HepG2 (cell line): Measurements from ENCODE around the gene TGFB2. TPM values are rescaled to one million over a fixed set of nuclear protein-coding genes. Genes with fewer than 3 reads are reported as not detected.

Experiments
- FOXA1 ChIP-seq, 2 experiments: fragments of 450-650 bp in 1 of 2; sonication (generic) in 1 of 2; formaldehyde crosslinking in 1 of 2; IDR thresholded peaks; 2 replicates each; pipeline versions ENCODE4 v1.4.0 to v1.6.1; 2016 to 2020; ENCODE audit warnings: missing genetic modification reagents in 1 of 2
- FOXJ3 ChIP-seq: sonication (generic); formaldehyde crosslinking; IDR thresholded peaks from 2 replicates; pipeline ENCODE4 v1.4.0; 2020; ENCODE audit warnings: missing genetic modification reagents, mild to moderate bottlenecking, borderline replicate concordance
- JUNB ChIP-seq: sonication (generic); formaldehyde crosslinking; IDR thresholded peaks from 2 replicates; pipeline ENCODE4 v1.8.0; 2022; ENCODE audit warnings: missing genetic modification reagents, mild to moderate bottlenecking, borderline replicate concordance
- KDM2A ChIP-seq: sonication (generic); formaldehyde crosslinking; IDR thresholded peaks from 2 replicates; pipeline ENCODE4 v1.4.0; 2020; ENCODE audit warnings: low read depth, missing genetic modification reagents, borderline replicate concordance
- MAX ChIP-seq: IDR thresholded peaks from 2 replicates; pipeline ENCODE4 v1.6.1; 2012; ENCODE audit warnings: inconsistent platforms
- MXD4 ChIP-seq: IDR thresholded peaks from 2 replicates; pipeline ENCODE4 v1.6.1; 2016; ENCODE audit warnings: mild to moderate bottlenecking, missing biosample characterization, missing genetic modification reagents
- NR2F6 ChIP-seq, 2 experiments: IDR thresholded peaks; 2 replicates each; pipeline ENCODE4 v1.6.1; 2016; ENCODE audit warnings: antibody characterized with exemption in 1 of 2, mild to moderate bottlenecking in 1 of 2
- SSRP1 ChIP-seq: IDR thresholded peaks from 2 replicates; pipeline ENCODE4 v1.6.1; 2016; ENCODE audit warnings: control low read depth
- TBX2 ChIP-seq: sonication (generic); formaldehyde crosslinking; IDR thresholded peaks from 2 replicates; pipeline ENCODE4 v1.5.0; 2020; ENCODE audit warnings: missing genetic modification reagents, mild to moderate bottlenecking, borderline replicate concordance
- ZNF292 ChIP-seq: sonication (generic); formaldehyde crosslinking; IDR thresholded peaks from 2 replicates; pipeline ENCODE4 v1.8.1; 2022; ENCODE audit warnings: mild to moderate bottlenecking, low read depth, missing genetic modification reagents, borderline replicate concordance
- ZNF331 ChIP-seq: sonication (generic); formaldehyde crosslinking; IDR thresholded peaks from 2 replicates; pipeline ENCODE4 v1.4.0; 2020; ENCODE audit warnings: missing genetic modification reagents
- ZNF468 ChIP-seq: sonication (generic); formaldehyde crosslinking; IDR thresholded peaks from 2 replicates; pipeline ENCODE4 v1.8.0; 2022; ENCODE audit warnings: mild to moderate bottlenecking, moderate library complexity, missing genetic modification reagents
- ZNF678 ChIP-seq: sonication (generic); formaldehyde crosslinking; IDR thresholded peaks from 2 replicates; pipeline ENCODE4 v1.4.0; 2020; ENCODE audit warnings: mild to moderate bottlenecking, missing genetic modification reagents
- polyA plus RNA-seq, 8 experiments: library from polyadenylated mRNA; depleted of rRNA in 3 of 8; stranded (reverse) in 7 of 8; unstranded in 1 of 8; fragments of >200 nt; fragmentation: Illumina TruSeq in 4 of 8; extraction: Trizol in 4 of 8; gene quantifications; 2 replicates each; pipeline versions ENCODE4 v1.2.1 to v1.2.3, GENCODE V29; 2011 to 2016; ENCODE audit warnings: low read depth in 4 of 8, missing spikeins in 1 of 8, mixed read lengths in 1 of 8; ENCODE audit not compliant: insufficient read depth in 1 of 8
- total RNA-seq, 5 experiments: library from RNA; depleted of rRNA; stranded (reverse); fragments of >200 nt; fragmentation: Illumina TruSeq; extraction: Trizol; gene quantifications; 2 replicates each; pipeline ENCODE4 v1.2.3, GENCODE V29; 2016; ENCODE audit warnings: low read depth in 1 of 5
- TF ChIP-seq, protein P1 (sequence below): sonication (generic); formaldehyde crosslinking; conservative IDR thresholded peaks from 2 replicates; pipeline ENCODE4 v1.4.0; 2020; ENCODE audit warnings: mild to moderate bottlenecking, missing genetic modification reagents, moderate library complexity
- TF ChIP-seq, protein P2 (sequence below): sonication (generic); formaldehyde crosslinking; IDR thresholded peaks from 2 replicates; pipeline ENCODE4 v1.4.0; 2020; ENCODE audit warnings: missing genetic modification reagents, mild to moderate bottlenecking, borderline replicate concordance
- TF ChIP-seq, protein P3 (sequence below), 2 experiments: fragments of 450-650 bp in 1 of 2; sonication (generic) in 1 of 2; formaldehyde crosslinking; IDR thresholded peaks; 2 replicates each; pipeline versions ENCODE4 v1.5.0 to v1.8.0; 2020 to 2022; ENCODE audit warnings: mild to moderate bottlenecking in 1 of 2, missing genetic modification reagents in 1 of 2

TGFB2 gene
- total and polyA plus RNA-seq, 2 of the 13 experiments (the other 11 are each of a cell fraction or from before 2014, with no cell fraction given): 0.07 TPM; not detected in 1

DNA sequence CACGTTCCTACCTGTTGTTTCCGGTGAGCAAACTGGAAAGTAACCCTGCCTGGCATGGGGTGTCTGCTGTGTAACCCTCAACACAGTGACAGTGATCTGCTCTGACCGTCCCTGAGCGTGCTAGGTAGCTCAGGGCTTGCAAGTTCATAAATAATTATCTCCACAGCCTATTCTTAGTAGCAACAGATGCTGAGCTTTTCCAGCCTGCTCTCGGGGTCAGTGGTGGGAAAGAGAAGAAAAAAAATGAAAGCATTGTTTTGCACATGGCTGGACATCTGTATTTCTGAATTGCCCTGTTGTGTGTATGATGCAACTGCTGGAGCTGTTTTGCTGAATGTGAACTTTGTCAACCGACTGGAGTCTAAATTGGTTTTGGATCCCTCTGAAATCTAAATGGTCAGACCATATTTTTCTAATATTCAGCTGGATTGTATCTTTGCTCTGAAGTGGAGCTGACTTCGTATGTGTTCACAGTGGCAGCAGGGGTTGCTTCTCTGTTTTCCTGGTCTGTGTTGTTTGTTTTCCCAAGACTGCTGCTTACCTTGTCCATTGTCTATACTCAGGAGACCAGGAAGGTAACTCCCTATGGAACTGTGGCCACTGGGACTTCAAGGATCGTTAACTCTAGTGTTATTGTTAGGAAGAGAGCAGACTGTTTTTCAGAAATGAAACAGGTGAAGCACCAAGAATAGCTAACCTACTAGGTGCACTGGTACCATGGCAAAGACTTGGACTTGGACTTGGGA lies 27.0 kb downstream of the TGFB2 start (continued):
- TF ChIP-seq, protein P1, sequence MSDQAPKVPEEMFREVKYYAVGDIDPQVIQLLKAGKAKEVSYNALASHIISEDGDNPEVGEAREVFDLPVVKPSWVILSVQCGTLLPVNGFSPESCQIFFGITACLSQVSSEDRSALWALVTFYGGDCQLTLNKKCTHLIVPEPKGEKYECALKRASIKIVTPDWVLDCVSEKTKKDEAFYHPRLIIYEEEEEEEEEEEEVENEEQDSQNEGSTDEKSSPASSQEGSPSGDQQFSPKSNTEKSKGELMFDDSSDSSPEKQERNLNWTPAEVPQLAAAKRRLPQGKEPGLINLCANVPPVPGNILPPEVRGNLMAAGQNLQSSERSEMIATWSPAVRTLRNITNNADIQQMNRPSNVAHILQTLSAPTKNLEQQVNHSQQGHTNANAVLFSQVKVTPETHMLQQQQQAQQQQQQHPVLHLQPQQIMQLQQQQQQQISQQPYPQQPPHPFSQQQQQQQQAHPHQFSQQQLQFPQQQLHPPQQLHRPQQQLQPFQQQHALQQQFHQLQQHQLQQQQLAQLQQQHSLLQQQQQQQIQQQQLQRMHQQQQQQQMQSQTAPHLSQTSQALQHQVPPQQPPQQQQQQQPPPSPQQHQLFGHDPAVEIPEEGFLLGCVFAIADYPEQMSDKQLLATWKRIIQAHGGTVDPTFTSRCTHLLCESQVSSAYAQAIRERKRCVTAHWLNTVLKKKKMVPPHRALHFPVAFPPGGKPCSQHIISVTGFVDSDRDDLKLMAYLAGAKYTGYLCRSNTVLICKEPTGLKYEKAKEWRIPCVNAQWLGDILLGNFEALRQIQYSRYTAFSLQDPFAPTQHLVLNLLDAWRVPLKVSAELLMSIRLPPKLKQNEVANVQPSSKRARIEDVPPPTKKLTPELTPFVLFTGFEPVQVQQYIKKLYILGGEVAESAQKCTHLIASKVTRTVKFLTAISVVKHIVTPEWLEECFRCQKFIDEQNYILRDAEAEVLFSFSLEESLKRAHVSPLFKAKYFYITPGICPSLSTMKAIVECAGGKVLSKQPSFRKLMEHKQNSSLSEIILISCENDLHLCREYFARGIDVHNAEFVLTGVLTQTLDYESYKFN: peak; percentile 9; the same call in 1 of the 2 replicates
- peak; percentile 34; the same call in 1 of the 2 replicates for TF ChIP-seq MXD4
- TF ChIP-seq FOXA1 (IDR thresholded peaks at IDR 0.05): no peak
- TF ChIP-seq FOXA1 (CRISPR knock-in tag; IDR thresholded peaks at IDR 0.05): 0 out of 2 replicates have a peak, but pooled peaks have one; percentile 14
- TF ChIP-seq ZNF292 (CRISPR knock-in tag): peak; percentile 63; the same call in 1 of the 2 replicates
- TF ChIP-seq, protein P2, sequence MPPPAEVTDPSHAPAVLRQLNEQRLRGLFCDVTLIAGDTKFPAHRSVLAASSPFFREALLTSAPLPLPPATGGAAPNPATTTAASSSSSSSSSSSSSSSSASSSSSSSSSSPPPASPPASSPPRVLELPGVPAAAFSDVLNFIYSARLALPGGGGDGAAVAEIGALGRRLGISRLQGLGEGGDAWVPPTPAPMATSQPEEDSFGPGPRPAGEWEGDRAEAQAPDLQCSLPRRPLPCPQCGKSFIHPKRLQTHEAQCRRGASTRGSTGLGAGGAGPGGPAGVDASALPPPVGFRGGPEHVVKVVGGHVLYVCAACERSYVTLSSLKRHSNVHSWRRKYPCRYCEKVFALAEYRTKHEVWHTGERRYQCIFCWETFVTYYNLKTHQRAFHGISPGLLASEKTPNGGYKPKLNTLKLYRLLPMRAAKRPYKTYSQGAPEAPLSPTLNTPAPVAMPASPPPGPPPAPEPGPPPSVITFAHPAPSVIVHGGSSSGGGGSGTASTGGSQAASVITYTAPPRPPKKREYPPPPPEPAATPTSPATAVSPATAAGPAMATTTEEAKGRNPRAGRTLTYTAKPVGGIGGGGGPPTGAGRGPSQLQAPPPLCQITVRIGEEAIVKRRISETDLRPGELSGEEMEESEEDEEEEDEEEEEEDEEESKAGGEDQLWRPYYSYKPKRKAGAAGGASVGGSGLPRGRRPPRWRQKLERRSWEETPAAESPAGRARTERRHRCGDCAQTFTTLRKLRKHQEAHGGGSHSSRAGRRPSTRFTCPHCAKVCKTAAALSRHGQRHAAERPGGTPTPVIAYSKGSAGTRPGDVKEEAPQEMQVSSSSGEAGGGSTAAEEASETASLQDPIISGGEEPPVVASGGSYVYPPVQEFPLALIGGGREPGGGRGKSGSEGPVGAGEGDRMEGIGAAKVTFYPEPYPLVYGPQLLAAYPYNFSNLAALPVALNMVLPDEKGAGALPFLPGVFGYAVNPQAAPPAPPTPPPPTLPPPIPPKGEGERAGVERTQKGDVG (CRISPR knock-in tag): peak; percentile 58; the same call in 1 of the 2 replicates
- TF ChIP-seq KDM2A (CRISPR knock-in tag): no peak
- peak; percentile 51 for TF ChIP-seq MAX
- peak; percentile 40; the same call in 1 of the 2 replicates for TF ChIP-seq JUNB (CRISPR knock-in tag)
- no peak for TF ChIP-seq ZNF468 (CRISPR knock-in tag)
- peak; percentile 5; the same call in 1 of the 2 replicates for TF ChIP-seq TBX2 (CRISPR knock-in tag)
- TF ChIP-seq SSRP1 (CRISPR knock-in tag): 0 out of 2 replicates have a peak, but pooled peaks have one; percentile 26
- no peak for TF ChIP-seq ZNF678 (CRISPR knock-in tag)
- TF ChIP-seq, protein P3, sequence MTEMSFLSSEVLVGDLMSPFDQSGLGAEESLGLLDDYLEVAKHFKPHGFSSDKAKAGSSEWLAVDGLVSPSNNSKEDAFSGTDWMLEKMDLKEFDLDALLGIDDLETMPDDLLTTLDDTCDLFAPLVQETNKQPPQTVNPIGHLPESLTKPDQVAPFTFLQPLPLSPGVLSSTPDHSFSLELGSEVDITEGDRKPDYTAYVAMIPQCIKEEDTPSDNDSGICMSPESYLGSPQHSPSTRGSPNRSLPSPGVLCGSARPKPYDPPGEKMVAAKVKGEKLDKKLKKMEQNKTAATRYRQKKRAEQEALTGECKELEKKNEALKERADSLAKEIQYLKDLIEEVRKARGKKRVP (CRISPR knock-in tag; IDR thresholded peaks at IDR 0.05): peak; percentile 29 to 95; a peak in 2 of 4 replicates
- TF ChIP-seq NR2F6 (IDR thresholded peaks at IDR 0.05): no peak
- TF ChIP-seq NR2F6 (CRISPR knock-in tag; IDR thresholded peaks at IDR 0.05): peak; percentile 51
- peak; percentile 25; the same call in 1 of the 2 replicates for TF ChIP-seq FOXJ3 (CRISPR knock-in tag)
- TF ChIP-seq ZNF331 (CRISPR knock-in tag): 0 out of 2 replicates have a peak, but pooled peaks have one; percentile 22
